ENCODE measurements around the gene CDC42.
A peak's percentile ranks its signal among the peaks of the same experiment; 100 is the strongest.
"Not testable (repeated sequence)": the region's sequence is repeated elsewhere in the genome, so short reads cannot be mapped to it uniquely, and the experiment has no call there.

Gene CDC42

GRCh38 chr1:22052115-22053016 is at the start of gene CDC42:
Gene CDC42, plus strand, starts transcription at chr1:22052709. Its CDS starts 25,770 bp downstream, at chr1:22078479.
- peak; percentile 94 for DNase-seq (ENCODE audit: low read depth in 2 of 2)

GRCh38 chr1:22002875-22003274 is 49.6 kb upstream of the CDC42 start:
- not testable (repeated sequence) for DNase-seq (ENCODE audit: low read depth in 2 of 2)

- not testable (repeated sequence) for DNase-seq (ENCODE audit: low read depth in 2 of 2)
These were observed 48.5 kb upstream of the CDC42 start for GRCh38 chr1:22003959-22004358.

GRCh38 chr1:22005261-22006149 is 47.0 kb upstream of the CDC42 start:
- not testable (repeated sequence) for DNase-seq (ENCODE audit: low read depth in 2 of 2)

- DNase-seq (ENCODE audit: low read depth in 2 of 2), result not testable (repeated sequence)
These were observed 45.8 kb upstream of the CDC42 start for GRCh38 chr1:22006736-22007135.

- DNase-seq (ENCODE audit: low read depth in 2 of 2), result not testable (repeated sequence)
These were observed 45.2 kb upstream of the CDC42 start for GRCh38 chr1:22007262-22007661.

- DNase-seq (ENCODE audit: low read depth in 2 of 2), result not testable (repeated sequence)
These were observed 42.9 kb upstream of the CDC42 start for GRCh38 chr1:22009566-22009965.

- DNase-seq (ENCODE audit: low read depth in 2 of 2), result not testable (repeated sequence)
These were observed 39.8 kb upstream of the CDC42 start for GRCh38 chr1:22012752-22013151.

GRCh38 chr1:22014575-22015206 is 37.8 kb upstream of the CDC42 start:
- not testable (repeated sequence) for DNase-seq (ENCODE audit: low read depth in 2 of 2)

- DNase-seq (ENCODE audit: low read depth in 2 of 2), result peak; percentile 46 to 62
These were observed 33.6 kb upstream of the CDC42 start for GRCh38 chr1:22018583-22019559.

GRCh38 chr1:22021061-22021460 is 31.4 kb upstream of the CDC42 start:
- DNase-seq (ENCODE audit: low read depth in 2 of 2), result no peak

- peak; percentile 63 for DNase-seq (ENCODE audit: low read depth in 2 of 2)
These were observed 27.8 kb upstream of the CDC42 start for GRCh38 chr1:22024485-22025367.

GRCh38 chr1:22025368-22026155 is 26.9 kb upstream of the CDC42 start:
- DNase-seq (ENCODE audit: low read depth in 2 of 2), result peak; percentile 84 to 91

GRCh38 chr1:22026924-22027289 is 25.6 kb upstream of the CDC42 start:
- DNase-seq (ENCODE audit: low read depth in 2 of 2), result no peak

GRCh38 chr1:22030057-22030456 is 22.5 kb upstream of the CDC42 start:
- DNase-seq (ENCODE audit: low read depth in 2 of 2), result no peak

- no peak for DNase-seq (ENCODE audit: low read depth in 2 of 2)
These were observed 22.0 kb upstream of the CDC42 start for GRCh38 chr1:22030473-22030872.

- no peak for DNase-seq (ENCODE audit: low read depth in 2 of 2)
These were observed 21.1 kb upstream of the CDC42 start for GRCh38 chr1:22031214-22031962.

GRCh38 chr1:22034834-22035233 is 17.7 kb upstream of the CDC42 start:
- not testable (repeated sequence) for DNase-seq (ENCODE audit: low read depth in 2 of 2)

All from stimulated activated CD8-positive, alpha-beta memory T cell treated with anti-CD3 and anti-CD28 coated beads, Interleukin-7, amount 100 ng/mL, for 4 hours (primary cell).